ENCODE measurements around the gene SKAP2. TPM values are rescaled to one million over a fixed set of nuclear protein-coding genes. Genes with fewer than 3 reads are reported as not detected.
A peak's percentile ranks its signal among the peaks of the same experiment; 100 is the strongest.

Gene SKAP2
- total and polyA plus RNA-seq, 2 of the 4 experiments (the other 2 are of a cell fraction) = 5.7 to 7.4 TPM

DNA sequence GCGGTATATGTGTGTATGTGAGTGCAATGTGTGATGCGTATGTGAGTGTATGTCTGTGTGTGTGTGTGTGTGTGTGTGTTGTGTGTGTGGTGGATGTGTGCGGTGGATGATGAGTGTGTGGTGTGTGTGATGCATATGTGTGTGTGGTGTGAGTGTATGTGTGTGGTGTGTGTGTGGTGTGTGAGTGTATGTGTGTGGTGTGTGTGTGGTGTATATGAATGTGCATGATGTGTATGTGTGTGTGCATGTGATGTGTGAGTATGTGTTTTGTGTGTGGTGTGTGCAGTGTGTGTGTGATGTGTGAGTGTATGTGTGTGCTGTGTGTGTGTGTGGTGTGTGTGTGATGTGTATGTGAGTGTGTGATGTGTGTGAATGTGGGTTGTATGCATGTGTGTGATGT lies 222.0 kb downstream of the SKAP2 start:
- Histone ChIP-seq H3K36me3 (ENCODE audit: control insufficient read depth, insufficient read depth, low read length) (no peaks in the 10 kb centered on the region), H3K9me3 (ENCODE audit: control insufficient read depth, insufficient read depth, low read length) (no peaks in the 10 kb centered on the region), H2AFZ (replicated peaks; ENCODE audit: low read length, poor library complexity) (no peak overlapping the region), H3K79me1 (ENCODE audit: low read depth in 1 of 2, low read length in 2 of 2) (no peaks in the 10 kb centered on the region), H3K14ac (replicated peaks; ENCODE audit: low read depth, low read length) (no peak overlapping the region), H3K27me3 (ENCODE audit: control insufficient read depth, insufficient read depth, low read length) (0 out of 2 replicates have a peak, but pooled peaks cover 2% of the 10 kb centered on the region), H3K9ac (ENCODE audit: low read depth, low read length) (no peak overlapping the region), H4K91ac (ENCODE audit: insufficient read depth, low read depth, low read length) (no peak overlapping the region), H3K9me1 (ENCODE audit: insufficient read depth, low read length) (peaks cover 5% of the 10 kb centered on the region; the same call in 1 of the 2 replicates), H4K20me1 (ENCODE audit: insufficient read depth, low read length) (no peaks in the 10 kb centered on the region), H2BK5ac (ENCODE audit: low read depth, low read length, poor library complexity, severe bottlenecking) (peak overlapping the region; percentile 94), H3K56ac (ENCODE audit: extremely low read depth, insufficient read depth, low read length) (no peak overlapping the region), H3K4me2 (ENCODE audit: low read depth, low read length) (no peak overlapping the region), H3K4ac (ENCODE audit: low read depth, low read length) (no peak overlapping the region), H4K5ac (ENCODE audit: low read depth, low read length) (no peak overlapping the region), H2BK20ac (ENCODE audit: low read depth, low read length) (no peak overlapping the region), H3K18ac (ENCODE audit: low read depth, low read length) (no peak overlapping the region), H2BK120ac (ENCODE audit: low read depth, low read length) (no peak overlapping the region), H2AK9ac (replicated peaks; ENCODE audit: low read depth, low read length, poor library complexity) (no peak overlapping the region), H3K23ac (ENCODE audit: low read depth, low read length) (no peak overlapping the region), H2BK15ac (ENCODE audit: low read depth, low read length) (no peak overlapping the region), H3K27ac (ENCODE audit: insufficient read depth, low read length) (no peak overlapping the region), H3K4me1 (ENCODE audit: control insufficient read depth, insufficient read depth, low read length) (no peaks in the 10 kb centered on the region), H4K8ac (ENCODE audit: low read depth in 2 of 2, low read length in 2 of 2) (no peak overlapping the region), H3K4me3 (ENCODE audit: insufficient read depth, low read depth, low read length) (no peak overlapping the region), H2AK5ac (ENCODE audit: low read depth, low read length) (no peak overlapping the region)
- 100% methylated on average over 2 of the region's 3 CpGs; no CpG with 5 or more reads in 1 of the 2 experiments for WGBS, 2 experiments (ENCODE audit: extremely low coverage in 2 of 2, insufficient read length in 1 of 2)
- CTCF ChIA-PET = interaction anchor here (0.6 kb wide), 1 partner anchor 635 kb away, joined by 4 read pairs; no protein-coding TSS in a partner anchor
- ATAC-seq (ENCODE audit: low read depth) (no peak), DNase-seq (no peak)
- POLR2A ChIA-PET (ENCODE audit: unreplicated experiment) = no interaction called here
- in situ Hi-C loops (cut with MboI; ENCODE audit: low sequenced_read_pairs) = no loop called here
- no TSS peak for BruUV-seq (replicated peaks)
- TF ChIP-seq CHD1 (IDR thresholded peaks at IDR 0.05; ENCODE audit: low read depth, low read length) (no peak), CEBPB (IDR thresholded peaks at IDR 0.05; ENCODE audit: low read depth, low read length) (no peak), BHLHE40 (IDR thresholded peaks at IDR 0.05; ENCODE audit: low read depth, low read length) (no peak), SMC3 (IDR thresholded peaks at IDR 0.05; ENCODE audit: low read depth, low read length) (no peak), RFX5 (IDR thresholded peaks at IDR 0.05; ENCODE audit: low read depth, low read length) (no peak), MAZ (IDR thresholded peaks at IDR 0.05; ENCODE audit: borderline replicate concordance, low read depth, low read length) (no peak), POLR2A (IDR thresholded peaks at IDR 0.05; ENCODE audit: low read depth, low read length) (no peak), RCOR1 (IDR thresholded peaks at IDR 0.05; ENCODE audit: insufficient replicate concordance, low read length) (no peak), NFE2L2 (IDR thresholded peaks at IDR 0.05; ENCODE audit: low read depth, low read length) (no peak), MXI1 (IDR thresholded peaks at IDR 0.05; ENCODE audit: borderline replicate concordance, low read depth, low read length) (no peak)
- TF ChIP-seq, protein P1, sequence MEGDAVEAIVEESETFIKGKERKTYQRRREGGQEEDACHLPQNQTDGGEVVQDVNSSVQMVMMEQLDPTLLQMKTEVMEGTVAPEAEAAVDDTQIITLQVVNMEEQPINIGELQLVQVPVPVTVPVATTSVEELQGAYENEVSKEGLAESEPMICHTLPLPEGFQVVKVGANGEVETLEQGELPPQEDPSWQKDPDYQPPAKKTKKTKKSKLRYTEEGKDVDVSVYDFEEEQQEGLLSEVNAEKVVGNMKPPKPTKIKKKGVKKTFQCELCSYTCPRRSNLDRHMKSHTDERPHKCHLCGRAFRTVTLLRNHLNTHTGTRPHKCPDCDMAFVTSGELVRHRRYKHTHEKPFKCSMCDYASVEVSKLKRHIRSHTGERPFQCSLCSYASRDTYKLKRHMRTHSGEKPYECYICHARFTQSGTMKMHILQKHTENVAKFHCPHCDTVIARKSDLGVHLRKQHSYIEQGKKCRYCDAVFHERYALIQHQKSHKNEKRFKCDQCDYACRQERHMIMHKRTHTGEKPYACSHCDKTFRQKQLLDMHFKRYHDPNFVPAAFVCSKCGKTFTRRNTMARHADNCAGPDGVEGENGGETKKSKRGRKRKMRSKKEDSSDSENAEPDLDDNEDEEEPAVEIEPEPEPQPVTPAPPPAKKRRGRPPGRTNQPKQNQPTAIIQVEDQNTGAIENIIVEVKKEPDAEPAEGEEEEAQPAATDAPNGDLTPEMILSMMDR (conservative IDR thresholded peaks at IDR 0.05; ENCODE audit: low read depth, low read length) = no peak
- TF ChIP-seq, protein P2, sequence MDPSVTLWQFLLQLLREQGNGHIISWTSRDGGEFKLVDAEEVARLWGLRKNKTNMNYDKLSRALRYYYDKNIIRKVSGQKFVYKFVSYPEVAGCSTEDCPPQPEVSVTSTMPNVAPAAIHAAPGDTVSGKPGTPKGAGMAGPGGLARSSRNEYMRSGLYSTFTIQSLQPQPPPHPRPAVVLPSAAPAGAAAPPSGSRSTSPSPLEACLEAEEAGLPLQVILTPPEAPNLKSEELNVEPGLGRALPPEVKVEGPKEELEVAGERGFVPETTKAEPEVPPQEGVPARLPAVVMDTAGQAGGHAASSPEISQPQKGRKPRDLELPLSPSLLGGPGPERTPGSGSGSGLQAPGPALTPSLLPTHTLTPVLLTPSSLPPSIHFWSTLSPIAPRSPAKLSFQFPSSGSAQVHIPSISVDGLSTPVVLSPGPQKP (IDR thresholded peaks at IDR 0.05; ENCODE audit: borderline replicate concordance, low read depth, low read length) = no peak
- intact Hi-C loops (cut with micrococcal nuclease) = no loop called here
- dilution Hi-C loops (cut with HindIII; ENCODE audit: low sequenced_read_pairs, unreplicated experiment) = no loop called here
